Ureter (tissue), 1 donor: ENCODE data around the gene CCDC33. TPM values are rescaled to one million over a fixed set of nuclear protein-coding genes. Genes with fewer than 3 reads are reported as not detected.
"Not testable (repeated sequence)": the region's sequence is repeated elsewhere in the genome, so short reads cannot be mapped to it uniquely, and the experiment has no call there.

Experiments used
- DNase-seq: peaks from one replicate; pipeline ENCODE4 v3.0.0-alpha.2; 2020; ENCODE audit warnings: low spot score
- total RNA-seq: library from RNA; stranded (reverse); gene quantifications from one replicate; pipeline ENCODE4 v1.2.4, GENCODE V29; 2023
- donor health status: DM: yes; HTN: yes; CAD: no.

Gene CCDC33
- total RNA-seq, 1 donor from 2014 or later: 10.2 TPM

GRCh38 chr15:74359376-74359775, 123.2 kb downstream of the CCDC33 start:
- not testable (repeated sequence) for DNase-seq

GRCh38 chr15:74360855-74361254, 124.7 kb downstream of the CCDC33 start:
- DNase-seq: not testable (repeated sequence)

- no peak for DNase-seq
Measured at GRCh38 chr15:74362482-74362881, 126.4 kb downstream of the CCDC33 start.

- DNase-seq: no peak
Measured at GRCh38 chr15:74364936-74365597, 128.9 kb downstream of the CCDC33 start.

- DNase-seq: no peak
Measured at GRCh38 chr15:74365598-74366445, 129.7 kb downstream of the CCDC33 start.

GRCh38 chr15:74367296-74367854, 131.2 kb downstream of the CCDC33 start, which contains the start of gene CYP11A1:
Gene CYP11A1, minus strand, starts transcription at chr15:74367646. Its CDS starts 61 bp downstream, at chr15:74367585.
- no peak for DNase-seq

GRCh38 chr15:74368121-74368520, 132.0 kb downstream of the CCDC33 start:
- no peak for DNase-seq

- no peak for DNase-seq
Measured at GRCh38 chr15:74369084-74369745, 133.1 kb downstream of the CCDC33 start.

- no peak for DNase-seq
Measured at GRCh38 chr15:74369756-74370155, 133.6 kb downstream of the CCDC33 start.

- no peak for DNase-seq
Measured at GRCh38 chr15:74370471-74370870, 134.3 kb downstream of the CCDC33 start.

GRCh38 chr15:74373056-74373650, 137.0 kb downstream of the CCDC33 start:
- DNase-seq: no peak

- DNase-seq: peak; percentile 94
Measured at GRCh38 chr15:74373731-74374647, 137.9 kb downstream of the CCDC33 start.

GRCh38 chr15:74374648-74375302, 138.6 kb downstream of the CCDC33 start:
- DNase-seq: no peak

GRCh38 chr15:74375303-74375693, 139.2 kb downstream of the CCDC33 start:
- DNase-seq: peak; percentile 85

GRCh38 chr15:74376226-74376625, 140.1 kb downstream of the CCDC33 start:
- DNase-seq: no peak

- DNase-seq: no peak
Measured at GRCh38 chr15:74376825-74377581, 140.9 kb downstream of the CCDC33 start.

- no peak for DNase-seq
Measured at GRCh38 chr15:74377831-74378766, 142.0 kb downstream of the CCDC33 start.

- no peak for DNase-seq
Measured at GRCh38 chr15:74378848-74379247, 142.7 kb downstream of the CCDC33 start.
